Caco-2 (cell line): Measurements from ENCODE around the gene ZNF547. TPM values are rescaled to one million over a fixed set of nuclear protein-coding genes. Genes with fewer than 3 reads are reported as not detected.
A peak's percentile ranks its signal among the peaks of the same experiment; 100 is the strongest.

ENCODE experiments used
- BruUV-seq: library from RNA; stranded (reverse); fragments of 400-500 nt; replicated peaks from 2 replicates; lab custom pipeline; 2021; lab: Mats Ljungman, UMichigan
- CTCF ChIA-PET: fragments of 300-600 bp; sonication (Branson Sonifier 250); formaldehyde crosslinking; loops from one replicate; lab custom pipeline; 2022; ENCODE audit warnings: antibody characterized with exemption; lab: Charles Lee
- POLR2A ChIA-PET: fragments of 300-600 bp; sonication (Branson Sonifier 250); formaldehyde crosslinking; loops from one replicate; lab custom pipeline; 2022; ENCODE audit warnings: antibody characterized with exemption; lab: Charles Lee
- DNase-seq, 2 experiments: peaks; one replicate each; pipeline versions ENCODE4 v3.0.0 to v3.0.0-alpha.2; 2020 to 2022
- H3K27me3 ChIP-seq: replicated peaks from 2 replicates; pipeline ENCODE4 v1.6.0; 2011; ENCODE audit warnings: low read length; ENCODE audit not compliant: control insufficient read depth, insufficient read depth
- H3K36me3 ChIP-seq: 2 replicates; pipeline ENCODE4 v1.5.1; 2011; ENCODE audit warnings: low read length; ENCODE audit not compliant: control insufficient read depth, insufficient read depth
- H3K4me1 ChIP-seq: fragments of 250-450 bp; sonication (Bioruptor Pico); 2 replicates; pipeline ENCODE4 v1.5.1; 2020; ENCODE audit warnings: mild to moderate bottlenecking
- H3K4me3 ChIP-seq: 2 replicates; pipeline ENCODE4 v1.5.1; 2011; ENCODE audit warnings: low read depth, mild to moderate bottlenecking, control low read depth, low read length
- H3K9me3 ChIP-seq: fragments of 250-450 bp; sonication (Bioruptor Pico); 2 replicates; pipeline ENCODE4 v1.5.1; 2020; ENCODE audit warnings: mild to moderate bottlenecking, moderate library complexity
- H3K27ac Mint-ChIP-seq: one replicate; pipeline ENCODE4 v1.8.0; 2022; ENCODE audit warnings: mixed read lengths; ENCODE audit not compliant: unreplicated experiment
- H3K27me3 Mint-ChIP-seq: one replicate; pipeline ENCODE4 v1.8.0; 2022; ENCODE audit warnings: mixed read lengths; ENCODE audit not compliant: insufficient read depth, unreplicated experiment
- H3K36me3 Mint-ChIP-seq: one replicate; pipeline ENCODE4 v1.8.0; 2022; ENCODE audit warnings: mild to moderate bottlenecking, mixed read lengths; ENCODE audit not compliant: insufficient read depth, unreplicated experiment
- H3K4me1 Mint-ChIP-seq: one replicate; pipeline ENCODE4 v1.8.0; 2022; ENCODE audit warnings: low read depth, mixed read lengths; ENCODE audit not compliant: unreplicated experiment
- H3K4me3 Mint-ChIP-seq: one replicate; pipeline ENCODE4 v1.8.0; 2022; ENCODE audit warnings: mild to moderate bottlenecking, moderate library complexity, mixed read lengths; ENCODE audit not compliant: unreplicated experiment
- H3K9me3 Mint-ChIP-seq: one replicate; pipeline ENCODE4 v1.8.0; 2022; ENCODE audit warnings: mixed read lengths; ENCODE audit not compliant: unreplicated experiment
- CTCF ChIP-seq, 2 experiments: fragments of 200-600 bp in 1 of 2; IDR thresholded peaks; 1 replicate in 1 of 2; 2 replicates in 1 of 2; pipeline versions ENCODE4 v1.5.1 to v1.8.0; 2011 to 2022; ENCODE audit warnings: antibody characterized with exemption in 1 of 2, control low read depth in 1 of 2, inconsistent platforms in 1 of 2, low read depth in 1 of 2, low read length in 1 of 2, mild to moderate bottlenecking in 1 of 2, moderate library complexity in 1 of 2; ENCODE audit not compliant: insufficient read depth in 1 of 2, severe bottlenecking in 1 of 2, unreplicated experiment in 1 of 2
- intact Hi-C: fragments of 100-400 bp; cut with micrococcal nuclease; formaldehyde crosslinking; loops from one replicate; pipeline ENCODE4 v1.10.0; 2022; ENCODE audit not compliant: unreplicated experiment
- total RNA-seq: library from RNA; stranded (reverse); gene quantifications from 2 replicates; pipeline ENCODE4 v1.2.3, GENCODE V29; 2022

Gene ZNF547
- total RNA-seq, 1 experiment from 2014 or later: 1.8 TPM

GRCh38 chr19:57321751-57322150 is 41.6 kb upstream of the ZNF547 start:
- no peak overlapping the region for H3K27ac Mint-ChIP-seq
- no TSS peak for BruUV-seq
- DNase-seq: no peak
- Histone ChIP-seq H3K4me1 (no peaks in the 10 kb centered on the region), H3K27me3 (no peaks in the 10 kb centered on the region), H3K36me3 (no peaks in the 10 kb centered on the region), H3K9me3 (no peaks in the 10 kb centered on the region), H3K4me3 (no peak overlapping the region)
- no peaks in the 10 kb centered on the region for H3K27me3 Mint-ChIP-seq
- ChIA-PET CTCF (no interaction called here), POLR2A (no interaction called here)
- intact Hi-C loops: no loop called here
- H3K36me3 Mint-ChIP-seq: peaks cover 10% of the 10 kb centered on the region
- H3K4me3 Mint-ChIP-seq: peak overlapping the region; percentile 70
- H3K4me1 Mint-ChIP-seq: no peaks in the 10 kb centered on the region
- H3K9me3 Mint-ChIP-seq: no peaks in the 10 kb centered on the region
- TF ChIP-seq CTCF (IDR thresholded peaks at IDR 0.05; ENCODE audit: insufficient read depth in 1 of 2, low read depth in 1 of 2, low read length in 1 of 2, severe bottlenecking in 1 of 2, unreplicated experiment in 1 of 2): no peak

GRCh38 chr19:57324992-57325391 is 38.4 kb upstream of the ZNF547 start:
- H3K36me3 Mint-ChIP-seq: peaks cover 10% of the 10 kb centered on the region
- no peaks in the 10 kb centered on the region for H3K9me3 Mint-ChIP-seq
- DNase-seq: no peak
- no TSS peak for BruUV-seq
- POLR2A ChIA-PET: no interaction called here
- H3K27me3 Mint-ChIP-seq: no peaks in the 10 kb centered on the region
- no peak for TF ChIP-seq CTCF (IDR thresholded peaks at IDR 0.05; ENCODE audit: insufficient read depth in 1 of 2, low read depth in 1 of 2, low read length in 1 of 2, severe bottlenecking in 1 of 2, unreplicated experiment in 1 of 2)
- H3K27ac Mint-ChIP-seq: no peak overlapping the region
- intact Hi-C loops: no loop called here
- H3K36me3 ChIP-seq: no peaks in the 10 kb centered on the region
- H3K4me3 Mint-ChIP-seq: no peak overlapping the region
- no peaks in the 10 kb centered on the region for H3K4me1 ChIP-seq
- H3K4me1 Mint-ChIP-seq: no peaks in the 10 kb centered on the region
- no peaks in the 10 kb centered on the region for H3K9me3 ChIP-seq
- H3K4me3 ChIP-seq: no peak overlapping the region
- CTCF ChIA-PET: no interaction called here
- no peaks in the 10 kb centered on the region for H3K27me3 ChIP-seq

- Mint-ChIP-seq H3K27ac (no peak overlapping the region), H3K27me3 (no peaks in the 10 kb centered on the region), H3K4me3 (no peak overlapping the region), H3K9me3 (no peaks in the 10 kb centered on the region), H3K4me1 (no peaks in the 10 kb centered on the region), H3K36me3 (peaks cover 5% of the 10 kb centered on the region)
- intact Hi-C loops: no loop called here
- no peaks in the 10 kb centered on the region for H3K36me3 ChIP-seq
- no TSS peak for BruUV-seq
- TF ChIP-seq CTCF (IDR thresholded peaks at IDR 0.05; ENCODE audit: insufficient read depth in 1 of 2, low read depth in 1 of 2, low read length in 1 of 2, severe bottlenecking in 1 of 2, unreplicated experiment in 1 of 2): no peak
- ChIA-PET POLR2A (no interaction called here), CTCF (no interaction called here)
- no peak overlapping the region for H3K4me3 ChIP-seq
- no peaks in the 10 kb centered on the region for H3K4me1 ChIP-seq
- H3K27me3 ChIP-seq: no peaks in the 10 kb centered on the region
- DNase-seq: no peak
- H3K9me3 ChIP-seq: no peaks in the 10 kb centered on the region
Measured at GRCh38 chr19:57327993-57328392, 35.4 kb upstream of the ZNF547 start.
